ENCODE measurements around the gene RAB11FIP3. TPM values are rescaled to one million over a fixed set of nuclear protein-coding genes. Genes with fewer than 3 reads are reported as not detected.
A peak's percentile ranks its signal among the peaks of the same experiment; 100 is the strongest.

Gene RAB11FIP3
- total and polyA plus RNA-seq, 2 of the 13 experiments (the other 11 are each of a cell fraction or from before 2014, with no cell fraction given): 34.3 to 57.6 TPM

DNA sequence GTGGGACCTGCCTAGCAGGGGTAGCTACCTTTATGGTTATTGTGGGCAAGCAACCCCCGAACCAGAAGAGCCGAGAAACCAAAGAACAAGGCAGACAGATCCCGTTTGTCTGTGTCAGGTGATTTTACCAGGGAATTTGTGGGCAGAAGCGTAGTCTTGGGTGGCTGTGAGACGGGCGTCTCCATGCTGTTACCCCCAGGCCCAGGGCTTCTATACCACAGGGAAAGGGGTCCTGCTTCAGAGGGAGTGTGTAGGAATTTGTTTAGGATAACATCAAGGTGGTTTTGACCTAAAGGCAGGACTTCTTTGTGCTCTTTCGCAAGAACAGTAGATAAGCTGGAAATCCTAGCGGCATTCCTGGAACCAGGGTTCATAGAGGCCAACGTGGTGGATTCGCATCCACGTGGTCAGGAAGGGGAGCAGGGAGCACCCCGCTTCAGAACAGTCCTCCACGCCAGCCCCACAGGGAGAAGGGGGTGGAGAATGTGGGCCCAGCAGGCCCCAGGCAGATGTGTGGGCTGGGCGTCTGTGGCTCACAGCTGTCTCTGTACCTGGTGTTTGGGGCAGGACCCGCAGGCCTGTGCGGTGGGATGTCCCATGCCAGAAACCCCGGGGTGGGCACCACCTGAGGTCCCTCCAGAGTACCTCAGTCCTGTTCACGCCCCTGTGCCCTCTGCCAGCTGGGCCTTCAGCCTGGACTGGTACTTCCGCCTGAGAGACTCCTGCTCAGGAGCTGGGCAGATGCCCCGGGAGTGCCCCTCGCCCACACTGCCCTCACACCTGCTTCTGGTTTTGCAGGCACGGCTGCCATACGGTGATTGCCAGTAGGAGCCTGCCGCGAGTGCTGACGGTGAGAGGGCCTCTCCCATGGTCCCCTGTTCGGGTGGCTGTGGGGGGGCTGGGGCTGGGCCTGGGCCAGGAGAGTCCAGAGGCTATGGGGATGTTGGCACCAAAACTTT is 19.6 kb upstream of the RAB11FIP3 start (continued):
- peak; percentile 67; the same call in 1 of the 2 replicates for TF ChIP-seq ZNF205 (CRISPR knock-in tag; IDR thresholded peaks at IDR 0.05)
- TF ChIP-seq RORA (CRISPR knock-in tag; IDR thresholded peaks at IDR 0.05): no peak
- TF ChIP-seq ZNF672 (CRISPR knock-in tag; IDR thresholded peaks at IDR 0.05): no peak
- no peak for TF ChIP-seq ZNF841 (CRISPR knock-in tag; IDR thresholded peaks at IDR 0.05; ENCODE audit: borderline replicate concordance)
- no peak for TF ChIP-seq BRCA1 (CRISPR knock-in tag; IDR thresholded peaks at IDR 0.05)
- TF ChIP-seq ZSCAN21 (CRISPR knock-in tag; IDR thresholded peaks at IDR 0.05; ENCODE audit: borderline replicate concordance): peak; percentile 89; the same call in 1 of the 2 replicates
- TF ChIP-seq ZNF619 (CRISPR knock-in tag; IDR thresholded peaks at IDR 0.05): peak; percentile 84
- TF ChIP-seq ZNF207 (IDR thresholded peaks at IDR 0.05; ENCODE audit: borderline replicate concordance): no peak
- TF ChIP-seq ZNF790 (CRISPR knock-in tag; IDR thresholded peaks at IDR 0.05; ENCODE audit: borderline replicate concordance): no peak
- TF ChIP-seq ZFP1 (CRISPR knock-in tag; IDR thresholded peaks at IDR 0.05): peak; percentile 56; the same call in 1 of the 2 replicates
- peak; percentile 63; the same call in 1 of the 2 replicates for TF ChIP-seq CCDC6 (CRISPR knock-in tag; IDR thresholded peaks at IDR 0.05)
- no peak for TF ChIP-seq HNRNPUL1 (IDR thresholded peaks at IDR 0.05; ENCODE audit: low read depth, low read length)
- no peak; the same call in 1 of the 2 replicates for TF ChIP-seq NFKB2 (CRISPR knock-in tag; IDR thresholded peaks at IDR 0.05; ENCODE audit: borderline replicate concordance)
- TF ChIP-seq PTBP1 (IDR thresholded peaks at IDR 0.05; ENCODE audit: low read depth, low read length, poor library complexity, severe bottlenecking): no peak
- TF ChIP-seq, protein P1, sequence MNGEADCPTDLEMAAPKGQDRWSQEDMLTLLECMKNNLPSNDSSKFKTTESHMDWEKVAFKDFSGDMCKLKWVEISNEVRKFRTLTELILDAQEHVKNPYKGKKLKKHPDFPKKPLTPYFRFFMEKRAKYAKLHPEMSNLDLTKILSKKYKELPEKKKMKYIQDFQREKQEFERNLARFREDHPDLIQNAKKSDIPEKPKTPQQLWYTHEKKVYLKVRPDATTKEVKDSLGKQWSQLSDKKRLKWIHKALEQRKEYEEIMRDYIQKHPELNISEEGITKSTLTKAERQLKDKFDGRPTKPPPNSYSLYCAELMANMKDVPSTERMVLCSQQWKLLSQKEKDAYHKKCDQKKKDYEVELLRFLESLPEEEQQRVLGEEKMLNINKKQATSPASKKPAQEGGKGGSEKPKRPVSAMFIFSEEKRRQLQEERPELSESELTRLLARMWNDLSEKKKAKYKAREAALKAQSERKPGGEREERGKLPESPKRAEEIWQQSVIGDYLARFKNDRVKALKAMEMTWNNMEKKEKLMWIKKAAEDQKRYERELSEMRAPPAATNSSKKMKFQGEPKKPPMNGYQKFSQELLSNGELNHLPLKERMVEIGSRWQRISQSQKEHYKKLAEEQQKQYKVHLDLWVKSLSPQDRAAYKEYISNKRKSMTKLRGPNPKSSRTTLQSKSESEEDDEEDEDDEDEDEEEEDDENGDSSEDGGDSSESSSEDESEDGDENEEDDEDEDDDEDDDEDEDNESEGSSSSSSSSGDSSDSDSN (CRISPR knock-in tag; IDR thresholded peaks at IDR 0.05): peak; percentile 57
- 0 out of 2 replicates have a peak, but pooled peaks have one; percentile 29 for TF ChIP-seq NCOR1 (IDR thresholded peaks at IDR 0.05; ENCODE audit: borderline replicate concordance, low read length)
- TF ChIP-seq TAF15 (IDR thresholded peaks at IDR 0.05; ENCODE audit: low read depth, low read length, poor library complexity, severe bottlenecking): no peak
- peak; percentile 55; the same call in 1 of the 2 replicates for TF ChIP-seq AHR (CRISPR knock-in tag; IDR thresholded peaks at IDR 0.05)
- TF ChIP-seq CC2D1A (CRISPR knock-in tag; IDR thresholded peaks at IDR 0.05): no peak
- TF ChIP-seq ZBTB26 (CRISPR knock-in tag; IDR thresholded peaks at IDR 0.05; ENCODE audit: borderline replicate concordance): peak; percentile 18; the same call in 1 of the 2 replicates
- TF ChIP-seq ZNF460 (CRISPR knock-in tag; IDR thresholded peaks at IDR 0.05; ENCODE audit: borderline replicate concordance): peak; percentile 50; the same call in 1 of the 2 replicates
- peak; percentile 78 for TF ChIP-seq ZNF770 (CRISPR knock-in tag; IDR thresholded peaks at IDR 0.05)
- TF ChIP-seq, protein P2, sequence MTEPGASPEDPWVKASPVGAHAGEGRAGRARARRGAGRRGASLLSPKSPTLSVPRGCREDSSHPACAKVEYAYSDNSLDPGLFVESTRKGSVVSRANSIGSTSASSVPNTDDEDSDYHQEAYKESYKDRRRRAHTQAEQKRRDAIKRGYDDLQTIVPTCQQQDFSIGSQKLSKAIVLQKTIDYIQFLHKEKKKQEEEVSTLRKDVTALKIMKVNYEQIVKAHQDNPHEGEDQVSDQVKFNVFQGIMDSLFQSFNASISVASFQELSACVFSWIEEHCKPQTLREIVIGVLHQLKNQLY (CRISPR knock-in tag; IDR thresholded peaks at IDR 0.05): peak; percentile 93
